Gastrocnemius medialis (tissue), 4 donors: ENCODE measurements around the gene GNAQ. TPM values are rescaled to one million over a fixed set of nuclear protein-coding genes. Genes with fewer than 3 reads are reported as not detected.

Source experiments
- ATAC-seq, 2 donors: fragments of 150-250 bp; one replicate each; pipeline ENCODE4 v1.9.1; 2016
- DNase-seq, 2 donors: peaks; one replicate each; pipeline ENCODE4 v3.0.0-alpha.2; 2019
- H3K27ac ChIP-seq, 4 donors: fragments of 200-600 bp; sonication (generic); 1 replicate in 1 of 4; 2 replicates in 3 of 4; pipeline ENCODE4 v1.5.1; 2016 to 2018; ENCODE audit warnings: mild to moderate bottlenecking in 2 of 4, moderate library complexity in 1 of 4
- H3K27me3 ChIP-seq, 3 donors: fragments of 200-600 bp; sonication (generic) in 2 of 3; 1 replicate in 1 of 3; 2 replicates in 2 of 3; pipeline versions ENCODE4 v1.5.1 to v1.6.0; 2016 to 2019; ENCODE audit warnings: mild to moderate bottlenecking in 1 of 3, moderate library complexity in 1 of 3
- H3K36me3 ChIP-seq, 2 donors: fragments of 200-600 bp; sonication (generic) in 1 of 2; one replicate each; pipeline ENCODE4 v1.5.1; 2017 to 2018
- H3K4me1 ChIP-seq, 2 donors: fragments of 200-600 bp; sonication (generic) in 1 of 2; one replicate each; pipeline ENCODE4 v1.5.1; 2016 to 2017; ENCODE audit warnings: mild to moderate bottlenecking in 2 of 2
- H3K4me3 ChIP-seq, 4 donors: fragments of 200-600 bp; sonication (generic) in 3 of 4; 1 replicate in 1 of 4; 2 replicates in 3 of 4; pipeline ENCODE4 v1.5.1; 2016 to 2019; ENCODE audit warnings: mild to moderate bottlenecking in 2 of 4
- H3K9me3 ChIP-seq, 3 donors: fragments of 200-600 bp; sonication (generic) in 2 of 3; 1 replicate in 1 of 3; 2 replicates in 2 of 3; pipeline ENCODE4 v1.5.1; 2016 to 2019
- CTCF ChIP-seq, 5 experiments: fragments of 450-650 bp in 3 of 5; fragments of 200-600 bp in 2 of 5; sonication (generic) in 2 of 5; IDR thresholded peaks in 4 of 5; conservative IDR thresholded peaks in 1 of 5; 1 replicate in 4 of 5; 2 replicates in 1 of 5; pipeline ENCODE4 v1.5.1; 2016 to 2019; ENCODE audit warnings: antibody characterized with exemption in 5 of 5, mild to moderate bottlenecking in 3 of 5, moderate library complexity in 3 of 5
- POLR2A ChIP-seq, 2 donors: fragments of 450-650 bp; IDR thresholded peaks; one replicate each; pipeline ENCODE4 v1.6.1; 2017; ENCODE audit warnings: antibody characterized with exemption in 2 of 2, mild to moderate bottlenecking in 2 of 2, moderate library complexity in 2 of 2
- in situ Hi-C, 4 donors: fragments of 200-750 bp; cut with MboI; loops; one replicate each; pipeline versions ENCODE4 v1.15.0 to v1.8.0; 2017; ENCODE audit warnings: low sequenced_read_pairs in 4 of 4
- intact Hi-C: fragments of 100-400 bp; cut with DNase I; formaldehyde crosslinking; loops from one replicate; pipeline ENCODE4 v1.15.1; 2023; ENCODE audit warnings: low total_unique reads
- total RNA-seq, 4 donors: library from RNA; depleted of rRNA; stranded (reverse); fragments of >200 nt; gene quantifications; one replicate each; pipeline versions ENCODE4 v1.1.0 to v1.2.3, GENCODE V29; 2016

GNAQ gene
- total RNA-seq, 4 donors from 2014 or later: 11.3 to 25.9 (median 18.7) TPM

- H3K4me1 ChIP-seq: peaks cover 17 to 30% of the 10 kb centered on the region in 2 donors
- intact Hi-C loops (no loop called here), in situ Hi-C loops (no loop called here)
- no peak for ATAC-seq
- no peaks in the 10 kb centered on the region for H3K9me3 ChIP-seq
- TF ChIP-seq POLR2A (IDR thresholded peaks at IDR 0.05) (no peak), CTCF (IDR thresholded peaks at IDR 0.05 in 4 of 5, conservative IDR thresholded peaks at IDR 0.05 in 1 of 5) (no peak)
- H3K27ac ChIP-seq: no peak overlapping the region
- H3K27me3 ChIP-seq: no peaks in the 10 kb centered on the region
- H3K36me3 ChIP-seq: no peaks in the 10 kb centered on the region
- DNase-seq: no peak
- H3K4me3 ChIP-seq: no peak overlapping the region
Measured at GRCh38 chr9:77810047-77810446, 221.6 kb downstream of the GNAQ start.

- in situ Hi-C loops (no loop called here), intact Hi-C loops (loop anchor here (5.0 to 10.0 kb wide), 2 partner anchors 77 to 225 kb away; partner anchors contain the start of gene GNAQ)
- TF ChIP-seq CTCF (IDR thresholded peaks at IDR 0.05 in 4 of 5, conservative IDR thresholded peaks at IDR 0.05 in 1 of 5) (no peak), POLR2A (IDR thresholded peaks at IDR 0.05) (no peak)
- no peak for ATAC-seq
- Histone ChIP-seq H3K4me1 (peaks cover 17 to 30% of the 10 kb centered on the region in 2 donors), H3K27me3 (no peaks in the 10 kb centered on the region), H3K4me3 (no peak overlapping the region), H3K9me3 (no peaks in the 10 kb centered on the region), H3K27ac (no peak overlapping the region), H3K36me3 (no peaks in the 10 kb centered on the region)
- DNase-seq: no peak
Measured at GRCh38 chr9:77809552-77809951, 222.1 kb downstream of the GNAQ start.

- H3K4me1 ChIP-seq: peaks cover 17 to 30% of the 10 kb centered on the region in 2 donors
- H3K4me3 ChIP-seq: no peak overlapping the region
- no peaks in the 10 kb centered on the region for H3K36me3 ChIP-seq
- ATAC-seq: no peak
- no peaks in the 10 kb centered on the region for H3K27me3 ChIP-seq
- peak overlapping the region in 2 of 4 donors; percentile 72 to 76 for H3K27ac ChIP-seq
- H3K9me3 ChIP-seq: no peaks in the 10 kb centered on the region
- TF ChIP-seq CTCF (IDR thresholded peaks at IDR 0.05 in 4 of 5, conservative IDR thresholded peaks at IDR 0.05 in 1 of 5) (no peak), POLR2A (IDR thresholded peaks at IDR 0.05) (no peak)
- intact Hi-C loops: loop anchor here (5.0 to 10.0 kb wide), 2 partner anchors 76 to 226 kb away; partner anchors contain the start of gene GNAQ
- in situ Hi-C loops: no loop called here
- no peak for DNase-seq
Measured at GRCh38 chr9:77808751-77809081, 222.9 kb downstream of the GNAQ start.

- Histone ChIP-seq H3K27me3 (no peaks in the 10 kb centered on the region), H3K9me3 (no peaks in the 10 kb centered on the region), H3K27ac (peak overlapping the region; percentile 62 to 76 (median 68)), H3K4me1 (peaks cover 17 to 30% of the 10 kb centered on the region in 2 donors), H3K4me3 (no peak overlapping the region), H3K36me3 (no peaks in the 10 kb centered on the region)
- TF ChIP-seq POLR2A (IDR thresholded peaks at IDR 0.05) (no peak), CTCF (IDR thresholded peaks at IDR 0.05 in 4 of 5, conservative IDR thresholded peaks at IDR 0.05 in 1 of 5) (no peak)
- in situ Hi-C loops (no loop called here), intact Hi-C loops (loop anchor here (2.0 to 10.0 kb wide), 3 partner anchors 41 to 227 kb away; partner anchors contain the start of gene GNAQ)
- DNase-seq (no peak), ATAC-seq (no peak)
Measured at GRCh38 chr9:77807846-77808750, 223.5 kb downstream of the GNAQ start.
